ENCODE results near the gene SETDB2.
A peak's percentile ranks its signal among the peaks of the same experiment; 100 is the strongest.

Gene SETDB2

DNA sequence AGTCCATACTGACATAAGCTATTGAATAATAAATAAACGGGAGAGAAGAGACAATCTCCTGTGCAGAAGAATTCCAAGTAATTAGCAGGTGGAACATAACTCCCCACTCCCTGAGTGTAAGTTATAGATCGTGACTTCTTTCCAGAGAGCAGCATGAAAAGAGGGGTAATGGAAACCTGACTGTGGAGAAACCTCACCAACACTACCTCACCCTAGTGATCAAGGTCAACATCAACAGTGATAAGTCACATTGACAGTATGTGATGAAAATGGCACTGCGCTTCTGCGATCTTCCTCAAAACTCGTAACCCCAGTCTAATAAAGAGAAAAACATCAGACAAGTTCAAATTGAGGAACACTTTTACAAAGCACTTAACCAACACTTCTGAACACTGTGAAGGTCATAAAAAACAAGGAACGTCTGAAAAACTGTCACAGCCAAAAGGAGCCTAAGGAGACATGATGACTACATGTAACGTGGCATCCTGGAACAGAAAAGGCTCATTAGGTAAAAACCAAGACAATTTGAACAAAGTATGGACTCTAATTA lies 20.0 kb upstream of the SETDB2 start:
- no peak for FAIRE-seq

DNA sequence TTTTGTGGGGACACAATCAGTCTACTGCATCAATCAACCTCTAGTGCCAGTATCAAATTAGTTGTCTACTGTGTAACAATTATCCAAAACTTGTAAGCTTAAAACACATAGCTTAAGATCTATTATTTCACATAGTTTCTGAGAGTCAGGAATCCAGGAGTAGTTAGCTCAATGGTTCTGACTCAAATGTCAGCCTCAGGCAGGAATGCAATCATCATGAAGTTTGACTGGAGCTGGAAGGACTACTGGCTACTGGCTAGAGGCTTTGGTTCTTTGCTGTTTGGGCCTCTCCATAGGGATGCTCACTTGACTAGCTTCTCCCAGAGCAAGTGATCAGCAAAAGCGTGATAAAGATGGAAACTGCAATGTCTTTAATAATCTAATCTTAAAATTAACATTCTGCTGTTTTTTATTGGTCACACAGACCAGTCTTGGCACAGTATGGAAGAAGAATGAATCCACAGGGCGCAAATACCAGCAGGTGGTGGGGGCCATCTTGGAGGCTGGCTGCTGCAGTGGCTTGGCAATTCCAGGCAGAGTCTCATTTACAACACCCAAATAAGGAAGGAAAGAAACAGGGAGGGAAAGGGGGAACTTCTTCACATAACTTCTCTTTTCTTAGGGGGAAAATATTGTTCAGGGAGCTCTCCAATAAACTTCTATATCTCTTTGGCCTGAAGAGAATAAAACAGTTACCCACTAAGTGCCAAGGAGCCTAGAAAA lies 15.9 kb upstream of the SETDB2 start:
- FAIRE-seq = no peak
- DNase-seq (ENCODE audit: extremely low spot score, insufficient read length, low read depth) = no peak

More for the DNA sequence above, 20.0 kb upstream of the SETDB2 start:
- DNase-seq (ENCODE audit: extremely low spot score, insufficient read length, low read depth) = no peak

DNA sequence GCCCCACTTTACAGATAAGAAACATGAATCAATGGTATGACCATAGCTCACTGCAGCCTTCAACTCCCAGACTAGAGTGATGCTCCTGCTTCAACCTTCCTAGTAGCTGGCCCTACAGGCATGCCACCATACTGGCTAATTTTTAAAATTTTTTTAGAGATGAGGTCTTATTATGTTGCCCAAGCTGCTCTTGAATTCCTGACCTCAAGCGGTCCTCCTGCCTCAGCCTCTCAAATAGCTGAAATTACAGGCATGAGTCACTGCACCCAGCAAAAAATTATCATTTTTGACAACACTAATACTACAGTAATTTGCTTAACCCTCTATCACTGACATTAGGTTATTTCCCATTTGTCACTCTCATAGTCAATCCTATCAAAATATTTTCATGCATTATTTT lies 15.0 kb upstream of the SETDB2 start:
- DNase-seq (ENCODE audit: extremely low spot score, insufficient read length, low read depth) (no peak), FAIRE-seq (no peak)

DNA sequence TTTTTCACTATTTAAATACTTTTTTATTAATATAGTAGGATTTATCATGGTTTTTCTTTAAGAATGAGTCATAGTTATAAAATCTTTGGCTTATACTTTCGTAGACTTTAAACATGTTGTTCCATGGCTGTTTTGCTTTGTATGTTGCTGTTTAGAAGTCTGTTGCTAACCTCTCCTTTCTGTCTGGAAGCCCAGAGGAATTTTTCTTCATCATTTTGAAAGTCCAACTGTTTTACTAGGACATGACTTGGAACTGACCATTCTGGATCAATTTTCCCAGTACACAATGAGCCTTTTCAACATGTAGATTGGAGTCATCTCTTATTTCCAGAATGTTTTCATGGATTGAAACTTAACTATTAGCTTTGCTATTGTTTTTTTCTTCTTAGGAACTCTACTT lies 8.1 kb upstream of the SETDB2 start:
- FAIRE-seq = no peak
- no peak for DNase-seq (ENCODE audit: extremely low spot score, insufficient read length, low read depth)

DNA sequence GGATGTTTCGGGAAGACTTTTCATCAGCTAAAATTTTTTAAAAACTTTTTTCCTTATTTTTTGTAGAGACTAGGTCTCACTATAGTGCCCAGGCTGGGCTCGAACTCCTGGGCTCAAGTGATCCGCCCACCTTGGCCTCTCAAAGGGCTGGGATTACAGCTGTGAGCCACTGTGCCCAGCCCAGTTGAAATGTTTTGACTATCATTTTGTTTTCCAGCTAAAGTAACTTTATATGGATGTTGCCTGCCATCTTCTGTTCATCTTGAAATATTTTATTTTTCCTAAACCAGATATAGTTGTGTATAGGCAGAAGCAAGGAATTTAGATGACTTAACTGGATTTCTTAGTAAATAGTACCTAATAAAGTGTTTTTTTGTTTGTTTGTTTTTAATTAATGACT lies 7.2 kb upstream of the SETDB2 start:
- no peak for FAIRE-seq
- DNase-seq (ENCODE audit: extremely low spot score, insufficient read length, low read depth) = no peak

DNA sequence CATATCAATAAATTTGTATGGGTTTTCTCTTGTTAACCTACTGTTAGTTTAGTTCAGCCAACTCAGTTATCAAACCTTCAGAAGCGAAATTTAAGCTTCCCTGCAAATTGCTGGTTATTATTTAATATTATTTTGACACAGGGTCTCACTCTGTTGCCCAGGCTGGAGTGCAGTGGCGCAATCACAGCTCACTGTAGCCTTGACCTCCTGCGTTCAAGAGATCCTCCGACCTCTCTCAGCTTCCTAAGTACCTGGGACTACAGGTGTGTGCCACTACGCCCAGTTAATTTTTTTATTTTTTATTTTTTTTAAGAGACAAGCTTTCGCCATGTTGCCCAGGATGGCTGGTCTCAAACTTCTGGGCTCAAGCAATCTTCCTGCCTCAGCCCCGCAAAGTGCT lies 6.4 kb upstream of the SETDB2 start:
- FAIRE-seq (no peak), DNase-seq (ENCODE audit: extremely low spot score, insufficient read length, low read depth) (no peak)

DNA sequence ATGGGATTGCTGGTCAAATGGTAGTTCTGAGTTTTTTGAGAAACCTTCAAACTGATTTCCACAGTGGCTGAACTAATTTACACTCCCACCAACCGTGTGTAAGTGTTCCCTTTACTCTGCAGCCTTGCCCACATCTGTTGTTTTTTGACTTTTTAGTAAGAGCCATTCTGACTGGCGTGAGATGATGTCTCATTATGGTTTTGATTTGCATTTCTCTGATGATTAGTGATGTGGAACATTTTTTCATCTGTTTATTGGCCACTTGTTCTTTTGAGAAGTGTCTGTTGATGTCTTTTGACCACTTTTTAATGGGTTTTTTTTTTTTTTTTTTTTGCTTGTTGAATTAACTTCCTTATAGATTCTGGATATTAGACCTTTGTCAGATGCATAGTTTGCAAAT lies 4.5 kb upstream of the SETDB2 start:
- DNase-seq (ENCODE audit: extremely low spot score, insufficient read length, low read depth) (no peak), FAIRE-seq (no peak)

DNA sequence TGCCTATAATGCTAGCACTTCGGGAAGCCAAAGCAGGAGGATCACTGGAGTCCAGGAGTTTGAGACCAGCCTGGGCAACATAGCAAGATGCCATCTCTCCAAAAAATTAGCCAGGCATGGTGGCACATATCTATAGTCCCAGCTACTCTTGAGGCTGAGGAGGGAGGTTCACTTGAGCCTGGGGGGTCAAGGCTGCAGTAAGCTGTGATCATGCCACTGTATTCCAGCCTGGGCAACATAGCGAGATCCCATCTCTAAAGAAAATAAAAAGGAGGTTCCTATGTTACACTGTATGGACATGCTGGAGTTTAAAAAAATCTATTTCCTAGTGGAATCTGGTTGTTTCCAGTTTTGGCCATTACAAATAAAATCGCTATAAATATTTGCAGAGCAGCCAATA lies 2.8 kb upstream of the SETDB2 start:
- DNase-seq (ENCODE audit: extremely low spot score, insufficient read length, low read depth) (no peak), FAIRE-seq (no peak)

DNA sequence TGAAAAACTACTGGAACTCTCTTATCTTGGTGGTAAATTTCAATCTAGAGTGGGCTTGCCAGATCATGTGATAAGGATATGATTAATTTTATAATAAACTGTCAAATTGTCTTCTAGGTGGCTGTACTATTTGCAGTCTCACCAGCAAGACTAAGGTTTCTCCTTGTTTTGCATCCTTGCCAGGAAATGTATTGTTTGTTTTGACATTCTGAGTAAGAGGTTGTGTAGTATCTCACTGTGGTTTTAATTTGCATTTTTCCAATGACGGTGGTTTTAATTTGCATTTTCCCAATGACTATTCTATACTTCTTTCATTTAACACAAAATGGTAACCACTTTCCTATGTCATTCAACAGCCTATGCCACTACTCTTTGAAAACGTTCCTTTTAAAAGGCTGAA lies 2.2 kb upstream of the SETDB2 start:
- no peak for DNase-seq (ENCODE audit: extremely low spot score, insufficient read length, low read depth)
- FAIRE-seq = peak; percentile 48

DNA sequence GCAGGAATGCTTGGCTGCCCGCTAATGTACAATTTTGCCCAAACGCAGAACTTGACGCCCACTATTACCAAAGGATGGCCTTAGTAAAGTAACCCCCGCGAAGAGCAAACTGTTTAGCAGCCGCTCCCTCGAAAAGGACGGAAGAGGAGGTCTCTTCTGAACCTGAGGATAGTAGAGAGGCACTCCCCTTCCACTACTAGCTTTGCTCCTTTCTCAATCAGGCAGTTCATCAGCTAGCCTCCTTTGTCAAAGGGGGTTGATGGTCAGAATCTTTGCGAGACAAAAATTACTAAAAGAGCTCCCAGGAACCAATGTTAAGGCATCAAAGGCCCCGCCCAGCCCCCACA lies 744 bp upstream of the SETDB2 start:
- peak; percentile 67 for FAIRE-seq
- DNase-seq (ENCODE audit: extremely low spot score, insufficient read length, low read depth) = no peak

DNA sequence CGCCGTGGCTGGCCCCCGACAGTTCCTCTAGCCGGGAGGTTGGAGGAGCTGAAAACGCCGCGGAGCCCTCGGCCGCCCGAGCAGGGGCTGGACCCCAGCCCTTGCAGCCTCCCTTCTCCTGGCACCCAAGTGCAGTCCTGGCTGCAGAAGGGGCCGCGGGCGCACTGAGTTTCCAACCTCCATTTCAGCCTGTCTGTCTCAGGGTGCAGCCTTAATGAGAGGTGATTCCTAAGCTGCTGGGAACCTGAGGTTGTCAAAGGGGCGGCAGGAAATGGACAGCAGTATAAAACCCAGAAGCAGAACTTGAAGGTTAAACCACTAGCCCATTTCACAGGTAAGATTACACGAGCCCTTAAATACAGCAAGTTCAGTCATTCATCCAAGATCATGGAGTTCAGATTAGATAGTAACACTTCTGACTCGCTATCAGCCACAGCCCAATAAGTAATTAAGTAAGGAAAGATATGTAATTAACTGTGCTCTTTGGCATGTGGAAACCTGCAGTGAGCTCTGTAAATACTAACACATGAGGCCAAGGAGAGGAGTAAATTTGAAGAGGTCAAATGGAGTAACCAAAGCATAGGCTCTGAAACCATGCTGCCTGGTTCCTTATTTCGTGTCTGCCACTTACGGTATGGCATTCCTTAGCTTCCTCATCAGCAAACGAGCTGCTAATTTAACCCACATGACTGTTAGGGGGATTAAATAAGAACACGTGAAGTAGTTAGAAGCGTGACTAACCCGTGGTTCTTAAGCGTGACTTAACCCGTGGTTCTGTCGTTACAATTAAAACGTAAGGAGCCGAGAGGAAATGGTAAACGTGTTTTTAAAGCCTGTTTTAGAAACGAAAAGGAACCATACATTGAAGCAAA lies 686 bp downstream of the SETDB2 start:
- no peak for DNase-seq (ENCODE audit: extremely low spot score, insufficient read length, low read depth)

DNA sequence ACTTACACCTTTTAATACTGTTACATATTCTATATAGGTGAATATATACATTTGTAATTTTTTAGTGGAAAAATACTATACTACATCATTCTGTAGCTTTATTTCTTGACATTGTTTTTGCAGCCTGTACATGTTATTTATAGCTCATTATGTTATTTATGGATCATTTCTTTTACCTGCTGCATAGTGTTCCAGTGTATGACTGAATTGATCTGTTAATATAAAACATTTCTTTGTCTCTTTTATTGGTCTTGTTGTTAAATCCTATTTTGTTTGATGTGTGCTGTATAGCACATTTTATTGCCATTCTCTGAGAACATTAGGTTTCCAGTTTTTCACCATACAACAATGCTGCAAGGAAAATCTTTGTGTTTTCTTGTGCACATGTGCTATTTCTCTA lies 2.4 kb downstream of the SETDB2 start:
- DNase-seq (ENCODE audit: extremely low spot score, insufficient read length, low read depth) (no peak), FAIRE-seq (no peak)

More for the DNA sequence above, 686 bp downstream of the SETDB2 start:
- FAIRE-seq = no peak

DNA sequence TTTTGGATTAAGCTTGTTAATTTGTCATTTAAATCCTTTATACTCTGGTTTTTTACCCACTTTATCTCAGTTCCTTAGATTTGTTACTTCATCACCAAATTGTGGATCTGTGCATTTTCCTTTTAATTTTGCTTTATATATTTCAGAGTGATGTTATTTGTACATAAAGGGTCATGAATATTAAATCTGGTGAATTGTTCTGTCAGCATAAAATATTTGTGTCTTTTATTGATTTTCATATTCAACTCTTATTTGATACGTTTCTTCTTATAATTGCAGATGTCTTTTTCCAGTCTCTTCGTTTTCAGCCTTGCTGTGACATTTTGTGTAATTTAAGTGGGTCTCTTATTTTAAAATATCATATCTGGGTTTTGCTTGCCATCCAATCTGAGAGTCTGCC lies 4.7 kb downstream of the SETDB2 start:
- DNase-seq (ENCODE audit: extremely low spot score, insufficient read length, low read depth) (no peak), FAIRE-seq (no peak)

DNA sequence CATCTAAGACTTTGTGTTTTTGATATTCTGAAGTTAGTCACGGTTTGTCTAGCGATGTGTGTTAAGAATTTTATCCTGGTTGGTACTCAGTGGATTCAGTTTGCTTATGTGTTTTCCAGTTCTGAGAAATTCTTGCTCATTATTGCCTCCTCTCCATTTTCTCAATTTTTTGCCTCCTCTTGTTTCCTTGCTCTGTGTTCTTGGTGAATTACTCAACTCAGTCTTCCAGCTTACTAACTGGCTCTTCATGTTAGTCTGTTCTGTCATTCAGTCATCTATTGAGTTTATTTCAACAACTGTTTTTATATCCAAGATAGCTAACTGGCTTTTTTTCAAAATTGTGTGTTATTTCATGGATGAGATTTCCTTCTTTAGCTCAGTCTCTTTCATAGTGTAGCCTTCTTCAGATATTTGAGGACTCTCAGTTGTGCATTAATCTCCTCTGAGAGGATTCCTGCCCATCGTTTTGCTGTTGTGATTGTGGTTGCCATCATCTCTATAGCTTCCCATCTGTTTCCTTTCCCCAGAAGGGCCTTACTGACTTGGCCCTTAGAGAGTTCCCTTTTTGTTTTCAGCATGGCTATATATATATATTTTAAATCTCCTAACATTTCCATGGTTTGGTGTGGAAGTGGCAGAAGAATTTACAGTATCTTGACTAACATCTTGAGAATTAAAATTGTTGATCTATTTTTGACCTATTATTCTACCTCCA lies 6.2 kb downstream of the SETDB2 start:
- FAIRE-seq = peak; percentile 18
- DNase-seq (ENCODE audit: extremely low spot score, insufficient read length, low read depth) = no peak

DNA sequence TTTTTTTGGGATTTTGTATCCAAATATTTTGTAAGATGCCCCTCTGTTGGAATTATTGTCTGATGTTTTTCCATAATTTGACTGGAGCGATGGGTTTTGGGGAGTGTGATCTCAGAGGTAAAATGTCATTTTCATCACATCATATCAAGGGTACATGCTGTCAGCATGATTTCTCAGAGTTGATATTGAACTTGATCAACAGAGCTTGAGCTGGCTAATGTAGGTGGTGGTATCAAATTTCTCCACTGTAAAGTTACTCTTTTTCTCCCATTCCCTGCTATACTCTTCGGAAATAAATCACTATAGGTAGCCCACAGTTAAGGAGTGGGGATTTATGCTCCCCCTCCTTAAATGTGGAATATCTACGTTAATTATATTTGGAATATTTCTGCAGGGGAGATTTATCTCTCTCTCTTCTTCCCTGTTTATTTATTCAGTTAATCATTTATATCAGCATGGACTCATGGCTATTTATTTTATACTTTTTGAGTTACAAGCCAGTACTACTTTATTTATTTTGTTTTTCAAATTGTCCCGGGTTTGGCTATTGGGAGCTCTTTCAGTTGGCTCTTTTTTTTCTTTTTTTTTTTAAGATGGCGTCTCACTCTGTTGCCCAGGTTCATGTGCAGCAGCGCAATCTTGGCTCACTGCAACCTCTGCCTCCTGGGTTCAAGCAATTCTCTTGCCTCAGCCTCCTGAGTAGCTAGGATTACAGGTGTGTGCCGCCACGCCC lies 8.8 kb downstream of the SETDB2 start:
- DNase-seq (ENCODE audit: extremely low spot score, insufficient read length, low read depth) (no peak), FAIRE-seq (no peak)

DNA sequence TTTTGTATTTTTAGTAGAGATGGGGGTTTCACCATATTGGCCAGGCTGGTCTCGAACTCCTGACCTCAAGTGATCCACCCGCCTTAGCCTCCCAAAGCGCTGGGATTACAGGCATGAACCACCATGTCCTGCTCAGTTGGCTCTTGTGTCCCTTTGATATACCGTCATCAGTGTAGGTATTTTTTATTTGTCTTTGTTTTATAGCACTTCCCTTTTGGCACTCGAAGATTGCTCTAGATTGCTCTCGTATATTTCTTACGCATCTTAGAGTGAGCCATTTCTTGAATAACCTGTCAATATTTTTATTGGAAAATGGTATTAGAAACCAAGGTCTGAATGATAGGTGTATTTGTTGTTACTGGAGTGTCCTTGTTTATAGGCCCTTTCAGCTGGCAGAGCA lies 9.4 kb downstream of the SETDB2 start:
- DNase-seq (ENCODE audit: extremely low spot score, insufficient read length, low read depth) = no peak

DNA sequence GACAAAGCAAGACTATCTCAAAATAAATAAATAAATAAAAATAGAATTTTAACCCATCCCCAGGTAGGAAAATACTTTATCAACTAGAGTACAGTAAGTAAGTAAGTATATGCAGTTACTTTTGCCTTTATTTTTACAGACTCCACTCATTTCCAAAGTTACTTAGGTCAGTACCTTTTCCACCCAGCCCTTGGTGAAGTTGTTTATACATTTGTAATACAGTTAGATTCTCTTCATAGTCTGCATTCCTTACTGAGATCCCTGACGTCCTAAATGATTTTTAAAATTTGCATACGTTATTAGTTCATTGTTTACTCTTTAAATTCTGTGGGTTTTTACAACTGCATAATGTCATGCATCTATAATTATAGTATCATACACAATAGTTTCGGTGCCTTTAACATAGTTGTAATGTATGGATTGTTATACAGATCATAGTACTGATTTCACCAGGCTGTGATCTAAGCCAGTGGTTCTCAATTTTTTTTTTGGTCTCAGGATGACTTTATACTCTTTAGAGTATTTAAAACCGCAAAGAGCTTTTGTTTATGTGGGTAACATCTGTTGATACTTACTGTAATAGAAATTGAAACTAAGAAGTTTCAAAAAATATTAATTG lies 10.4 kb downstream of the SETDB2 start:
- FAIRE-seq (peak; percentile 65), DNase-seq (ENCODE audit: extremely low spot score, insufficient read length, low read depth) (peak; percentile 20)

More for the DNA sequence above, 9.4 kb downstream of the SETDB2 start:
- peak; percentile 31 for FAIRE-seq

DNA sequence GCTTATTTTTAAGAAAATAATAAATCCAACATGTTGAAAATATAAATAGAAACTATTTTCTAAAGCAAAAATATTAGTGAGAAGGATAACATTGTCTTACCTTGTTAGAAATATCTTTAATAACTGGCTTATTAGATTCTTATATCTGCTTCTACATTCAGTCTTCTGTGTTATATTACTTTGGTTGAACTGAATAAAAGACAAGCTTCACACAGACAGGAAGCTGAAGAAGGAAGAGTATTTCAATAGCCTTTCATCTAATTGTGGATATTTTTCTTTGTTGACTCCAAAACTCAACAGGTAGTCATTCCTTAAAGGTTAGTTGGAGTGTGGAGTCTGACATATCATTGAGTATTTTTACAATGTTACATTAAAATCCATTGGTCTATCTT lies 10.9 kb downstream of the SETDB2 start:
- DNase-seq (ENCODE audit: extremely low spot score, insufficient read length, low read depth) (no peak), FAIRE-seq (peak; percentile 58)

DNA sequence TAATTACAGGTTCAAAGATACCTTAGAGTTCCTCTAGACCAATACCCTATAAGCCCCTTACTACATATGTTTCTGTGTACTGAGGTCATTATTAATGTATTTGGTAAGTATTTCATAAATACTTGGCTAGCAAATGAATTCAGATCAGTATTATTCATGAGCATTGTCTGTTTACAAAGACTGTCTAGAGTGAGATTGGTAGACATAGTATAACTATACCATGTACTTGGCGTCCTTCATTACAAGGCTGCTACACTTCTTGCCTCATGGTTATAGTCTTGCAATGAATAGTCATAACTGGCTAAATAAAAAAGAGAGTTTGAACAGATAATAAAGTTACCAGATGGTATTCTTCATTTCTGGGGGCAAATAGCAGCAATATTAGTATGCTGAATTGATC lies 12.1 kb downstream of the SETDB2 start:
- no peak for DNase-seq (ENCODE audit: extremely low spot score, insufficient read length, low read depth)
- no peak for FAIRE-seq

DNA sequence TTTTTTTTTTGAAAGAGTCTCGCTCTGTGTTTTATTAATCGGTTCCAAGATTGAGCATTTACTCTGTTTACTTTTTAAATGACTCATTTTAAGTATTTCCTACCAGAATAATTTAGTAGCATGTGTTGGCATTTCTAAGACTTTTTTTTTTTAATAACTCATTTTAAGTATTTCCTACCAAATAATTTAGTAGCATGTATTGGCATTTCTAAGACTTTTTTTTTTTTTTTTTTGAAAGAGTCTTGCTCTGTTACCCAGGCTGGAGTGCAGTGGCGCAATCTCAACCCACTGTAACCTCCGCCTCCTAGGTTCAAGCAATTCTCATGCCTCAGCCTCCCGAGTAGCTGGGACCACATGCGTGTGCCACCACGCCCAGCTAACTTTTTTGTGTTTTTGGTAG lies 13.1 kb downstream of the SETDB2 start:
- FAIRE-seq (no peak), DNase-seq (ENCODE audit: extremely low spot score, insufficient read length, low read depth) (no peak)

Measured in GM18507 (cell line).